Endothelial cell of umbilical vein (primary cell): Measurements from ENCODE around the gene ARPC5L. TPM values are rescaled to one million over a fixed set of nuclear protein-coding genes. Genes with fewer than 3 reads are reported as not detected.

Experiments used
- BruUV-seq: library from RNA; stranded (reverse); fragments of 400-500 nt; replicated peaks from 2 replicates; lab custom pipeline; 2021; lab: Mats Ljungman, UMichigan
- CTCF ChIA-PET: fragments of 300-600, 350-600 bp; sonication (Branson Sonifier 250); formaldehyde crosslinking; loops from one replicate; lab custom pipeline; 2021; ENCODE audit warnings: antibody characterized with exemption, inconsistent platforms; lab: Charles Lee
- POLR2A ChIA-PET: fragments of 300-600, 350-600 bp; sonication (Branson Sonifier 250); formaldehyde crosslinking; loops from one replicate; lab custom pipeline; 2021; ENCODE audit warnings: antibody characterized with exemption, inconsistent platforms; lab: Charles Lee
- DNase-seq: peaks from one replicate; pipeline ENCODE4 v3.0.0-alpha.2; 2011; ENCODE audit warnings: low read depth, low spot score
- FAIRE-seq: peaks from 2 replicates; lab custom pipeline; 2011; peaks lifted over from hg19 to GRCh38; lab: Jason Lieb, UNC
- H2AFZ ChIP-seq: 2 replicates; pipeline ENCODE4 v1.6.0; 2012; ENCODE audit warnings: low read depth, low read length, control low read depth, inconsistent platforms
- H3K27ac ChIP-seq: 2 replicates; pipeline ENCODE4 v1.5.1; 2011; ENCODE audit warnings: low read depth, mild to moderate bottlenecking, control low read depth, low read length, moderate library complexity; ENCODE audit not compliant: insufficient read depth
- H3K27me3 ChIP-seq, 2 experiments: 2 replicates each; pipeline versions ENCODE4 v1.6.0 to v1.6.1; 2011; ENCODE audit warnings: low read length in 2 of 2, mixed read lengths in 1 of 2; ENCODE audit not compliant: control insufficient read depth in 2 of 2, insufficient read depth in 2 of 2
- H3K36me3 ChIP-seq, 2 experiments: 2 replicates in 1 of 2; 3 replicates in 1 of 2; pipeline ENCODE4 v1.5.1; 2011; ENCODE audit warnings: low read length in 2 of 2, mild to moderate bottlenecking in 1 of 2, moderate library complexity in 1 of 2; ENCODE audit not compliant: control insufficient read depth in 2 of 2, insufficient read depth in 2 of 2; ENCODE audit errors: extremely low read depth in 1 of 2
- H3K4me1 ChIP-seq: 3 replicates; pipeline ENCODE4 v1.5.1; 2011; ENCODE audit warnings: mild to moderate bottlenecking, low read length; ENCODE audit not compliant: control insufficient read depth, insufficient read depth; ENCODE audit errors: extremely low read depth
- H3K4me2 ChIP-seq: 2 replicates; pipeline ENCODE4 v1.6.1; 2011; ENCODE audit warnings: low read length, control low read depth, mixed read lengths; ENCODE audit not compliant: insufficient read depth
- H3K4me3 ChIP-seq, 3 experiments: fragments of 200-600 bp in 1 of 3; sonication (generic), shearing (Covaris generic) in 1 of 3; replicated peaks in 1 of 3; 2 replicates each; pipeline ENCODE4 v1.5.1; 2011 to 2016; ENCODE audit warnings: control low read depth in 3 of 3, low read length in 3 of 3, mild to moderate bottlenecking in 2 of 3, inconsistent platforms in 1 of 3, low read depth in 1 of 3, moderate library complexity in 1 of 3; ENCODE audit not compliant: insufficient read depth in 1 of 3
- H3K79me2 ChIP-seq: 2 replicates; pipeline ENCODE4 v1.6.0; 2012; ENCODE audit warnings: low read length, inconsistent platforms; ENCODE audit not compliant: control insufficient read depth, insufficient read depth
- H3K9ac ChIP-seq: replicated peaks from 2 replicates; pipeline ENCODE3; 2011; ENCODE audit warnings: low read length, control low read depth; ENCODE audit not compliant: insufficient read depth; ENCODE audit errors: extremely low read depth
- H3K9me1 ChIP-seq: replicated peaks from 3 replicates; pipeline ENCODE4 v1.6.0; 2011; ENCODE audit warnings: mild to moderate bottlenecking, low read length; ENCODE audit not compliant: control insufficient read depth, insufficient read depth; ENCODE audit errors: extremely low read depth
- H3K9me3 ChIP-seq: replicated peaks from 2 replicates; pipeline ENCODE4 v1.5.1; 2012; ENCODE audit warnings: low read length, inconsistent platforms; ENCODE audit not compliant: control insufficient read depth, insufficient read depth
- H4K20me1 ChIP-seq: replicated peaks from 2 replicates; pipeline ENCODE3; 2011; ENCODE audit warnings: mild to moderate bottlenecking, low read length; ENCODE audit not compliant: control insufficient read depth, insufficient read depth; ENCODE audit errors: extremely low read depth
- CTCF ChIP-seq, 2 donors: IDR thresholded peaks; 1 replicate in 1 of 2; 2 replicates in 1 of 2; pipeline ENCODE4 v1.5.1; 2011; ENCODE audit warnings: low read length in 2 of 2, mild to moderate bottlenecking in 2 of 2, moderate library complexity in 2 of 2, control low read depth in 1 of 2, inconsistent platforms in 1 of 2, low read depth in 1 of 2; ENCODE audit not compliant: insufficient read depth in 1 of 2; ENCODE audit errors: extremely low read depth in 1 of 2
- EZH2 ChIP-seq: IDR thresholded peaks from 2 replicates; pipeline ENCODE4 v1.6.1; 2012; ENCODE audit warnings: borderline replicate concordance, low read depth, mild to moderate bottlenecking, moderate library complexity, low read length, inconsistent platforms; ENCODE audit not compliant: severe bottlenecking
- FOS ChIP-seq: IDR thresholded peaks from 2 replicates; pipeline ENCODE4 v1.6.1; 2011; ENCODE audit warnings: mild to moderate bottlenecking, low read length, moderate library complexity, borderline replicate concordance; ENCODE audit not compliant: insufficient read depth
- GATA2 ChIP-seq: IDR thresholded peaks from 2 replicates; pipeline ENCODE4 v1.7.0; 2011; ENCODE audit warnings: low read depth, mild to moderate bottlenecking, moderate library complexity, mixed read lengths, low read length; ENCODE audit not compliant: insufficient read length, insufficient read depth
- JUN ChIP-seq: IDR thresholded peaks from 2 replicates; pipeline ENCODE4 v1.6.1; 2011; ENCODE audit warnings: borderline replicate concordance, low read depth; ENCODE audit not compliant: insufficient read length, insufficient read depth
- MAX ChIP-seq: IDR thresholded peaks from 2 replicates; pipeline ENCODE4 v1.6.1; 2011; ENCODE audit not compliant: insufficient read depth, insufficient read length
- MYC ChIP-seq: IDR thresholded peaks from one replicate; pipeline ENCODE4 v1.6.1; 2011; ENCODE audit warnings: mild to moderate bottlenecking, low read depth, low read length
- POLR2A ChIP-seq: IDR thresholded peaks from 2 replicates; pipeline ENCODE4 v1.6.1; 2012; ENCODE audit warnings: low read depth, mild to moderate bottlenecking, control low read depth, low read length
- POLR2AphosphoS5 ChIP-seq: IDR thresholded peaks from 2 replicates; pipeline ENCODE4 v1.6.1; 2012; ENCODE audit warnings: low read depth, mild to moderate bottlenecking, control low read depth, low read length, moderate library complexity; ENCODE audit not compliant: insufficient read depth
- dilution Hi-C: fragments of 300-500 bp; cut with MboI; formaldehyde crosslinking; loops from one replicate; pipeline ENCODE4 v1.15.0; 2019; ENCODE audit warnings: low sequenced_read_pairs; ENCODE audit not compliant: extremely low pct_ligation_motif_present
- intact Hi-C: fragments of 100-400 bp; cut with micrococcal nuclease; formaldehyde crosslinking; loops from one replicate; pipeline ENCODE4 v1.10.0; 2022
- polyA plus RNA-seq, 4 experiments: library from polyadenylated mRNA; depleted of rRNA in 3 of 4; stranded (reverse) in 3 of 4; unstranded in 1 of 4; fragments of >200 nt; gene quantifications; 2 replicates each; pipeline versions ENCODE4 v1.2.1 to v1.2.3, GENCODE V29; 2011 to 2012; ENCODE audit warnings: missing spikeins in 1 of 4
- total RNA-seq: library from RNA; stranded (reverse); gene quantifications from 2 replicates; pipeline ENCODE4 v1.2.3, GENCODE V29; 2021

ARPC5L gene
- total and polyA plus RNA-seq, 2 donors (not counting 3 experiments of a cell fraction or from before 2014, with no cell fraction given) = 60.7 to 68.1 TPM

GRCh38 chr9:124829334-124829669, 32.6 kb upstream of the ARPC5L start:
- Histone ChIP-seq H3K4me3 (no peak overlapping the region), H3K27me3 (peaks cover 0 to 3% of the 10 kb centered on the region in 2 experiments), H2AFZ (no peak overlapping the region), H3K27ac (no peak overlapping the region), H3K9me1 (no peaks in the 10 kb centered on the region), H3K4me1 (peaks cover 4% of the 10 kb centered on the region), H3K79me2 (no peaks in the 10 kb centered on the region), H3K4me2 (no peak overlapping the region), H4K20me1 (no peaks in the 10 kb centered on the region), H3K9me3 (no peaks in the 10 kb centered on the region), H3K9ac (no peak overlapping the region), H3K36me3 (no peaks in the 10 kb centered on the region)
- TF ChIP-seq POLR2AphosphoS5 (no peak), MAX (no peak), MYC (no peak), FOS (no peak), POLR2A (no peak), EZH2 (no peak), GATA2 (no peak), CTCF (IDR thresholded peaks at IDR 0.05; ENCODE audit: extremely low read depth in 1 of 2, insufficient read depth in 1 of 2, low read depth in 1 of 2, low read length in 2 of 2) (no peak), JUN (no peak)
- no peak for DNase-seq
- POLR2A ChIA-PET = no interaction called here
- CTCF ChIA-PET = interaction anchor here (1.9 to 4.5 kb wide), 3 partner anchors 12 to 33 kb away, joined by 4 to 32 read pairs (median 27); partner anchors contain the start of gene WDR38
- BruUV-seq = no TSS peak
- dilution Hi-C loops (no loop called here), intact Hi-C loops (no loop called here)
- FAIRE-seq = no peak
